HG02943 (cell line): ENCODE measurements around the gene LRIG1.

Experiments
- ATAC-seq: cut with Tn5 transposase; IDR thresholded peaks from one replicate; pipeline ENCODE4 v1.9.1; 2021; ENCODE audit warnings: mild to moderate bottlenecking, low read depth, moderate library complexity; ENCODE audit not compliant: unreplicated experiment

LRIG1 gene, protein sequence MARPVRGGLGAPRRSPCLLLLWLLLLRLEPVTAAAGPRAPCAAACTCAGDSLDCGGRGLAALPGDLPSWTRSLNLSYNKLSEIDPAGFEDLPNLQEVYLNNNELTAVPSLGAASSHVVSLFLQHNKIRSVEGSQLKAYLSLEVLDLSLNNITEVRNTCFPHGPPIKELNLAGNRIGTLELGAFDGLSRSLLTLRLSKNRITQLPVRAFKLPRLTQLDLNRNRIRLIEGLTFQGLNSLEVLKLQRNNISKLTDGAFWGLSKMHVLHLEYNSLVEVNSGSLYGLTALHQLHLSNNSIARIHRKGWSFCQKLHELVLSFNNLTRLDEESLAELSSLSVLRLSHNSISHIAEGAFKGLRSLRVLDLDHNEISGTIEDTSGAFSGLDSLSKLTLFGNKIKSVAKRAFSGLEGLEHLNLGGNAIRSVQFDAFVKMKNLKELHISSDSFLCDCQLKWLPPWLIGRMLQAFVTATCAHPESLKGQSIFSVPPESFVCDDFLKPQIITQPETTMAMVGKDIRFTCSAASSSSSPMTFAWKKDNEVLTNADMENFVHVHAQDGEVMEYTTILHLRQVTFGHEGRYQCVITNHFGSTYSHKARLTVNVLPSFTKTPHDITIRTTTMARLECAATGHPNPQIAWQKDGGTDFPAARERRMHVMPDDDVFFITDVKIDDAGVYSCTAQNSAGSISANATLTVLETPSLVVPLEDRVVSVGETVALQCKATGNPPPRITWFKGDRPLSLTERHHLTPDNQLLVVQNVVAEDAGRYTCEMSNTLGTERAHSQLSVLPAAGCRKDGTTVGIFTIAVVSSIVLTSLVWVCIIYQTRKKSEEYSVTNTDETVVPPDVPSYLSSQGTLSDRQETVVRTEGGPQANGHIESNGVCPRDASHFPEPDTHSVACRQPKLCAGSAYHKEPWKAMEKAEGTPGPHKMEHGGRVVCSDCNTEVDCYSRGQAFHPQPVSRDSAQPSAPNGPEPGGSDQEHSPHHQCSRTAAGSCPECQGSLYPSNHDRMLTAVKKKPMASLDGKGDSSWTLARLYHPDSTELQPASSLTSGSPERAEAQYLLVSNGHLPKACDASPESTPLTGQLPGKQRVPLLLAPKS

DNA sequence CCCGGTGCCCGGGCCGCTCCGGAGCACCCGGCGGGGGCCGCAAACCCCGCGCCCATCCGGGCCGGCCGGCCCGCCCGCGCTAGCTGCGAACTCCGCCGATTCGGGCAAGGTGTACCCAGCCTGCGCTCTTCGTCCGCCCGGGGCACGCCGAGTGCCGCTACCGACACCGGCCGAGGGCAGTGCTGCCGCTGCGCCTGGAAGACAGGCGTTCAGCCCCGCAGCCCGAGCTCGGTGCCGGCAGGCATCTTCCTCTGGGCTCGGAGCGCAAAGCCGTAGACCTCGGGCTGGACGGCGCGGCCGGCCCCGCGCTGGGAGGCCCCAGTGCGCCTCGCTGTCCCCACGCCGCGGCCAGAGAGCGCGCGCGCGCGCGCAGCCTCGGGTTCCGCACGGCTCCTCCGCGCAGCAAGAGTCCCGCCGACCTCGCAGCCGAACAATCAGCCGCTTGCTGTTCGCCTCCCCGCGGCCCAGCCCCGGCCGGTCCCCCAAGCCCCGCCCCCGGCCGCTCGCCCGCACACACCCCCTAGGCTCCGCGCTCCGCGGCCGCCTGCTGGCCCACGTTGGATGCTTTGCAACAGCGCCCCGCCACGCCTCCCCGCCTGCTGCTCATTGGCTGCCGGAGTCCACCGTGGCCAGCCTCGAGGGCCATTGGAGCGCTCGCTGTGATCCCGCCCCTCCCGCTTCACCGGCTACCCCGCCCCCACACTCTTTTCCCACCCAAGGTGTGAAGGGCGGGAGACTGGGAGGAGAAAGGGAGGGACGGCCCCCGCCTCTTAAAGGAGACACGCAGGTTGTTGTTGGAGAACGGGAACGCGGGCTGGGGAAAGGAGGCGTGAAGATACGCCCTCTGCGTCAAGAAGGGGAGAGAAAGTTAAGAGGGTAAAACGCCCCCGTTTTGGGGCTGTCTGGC is at the start of gene LRIG1:
TSS of gene LRIG1 (minus strand) at position 447 of the 907 bp plus-strand sequence. CDS start 615 bp downstream, outside the sequence.
- peak; percentile 97 for ATAC-seq

DNA sequence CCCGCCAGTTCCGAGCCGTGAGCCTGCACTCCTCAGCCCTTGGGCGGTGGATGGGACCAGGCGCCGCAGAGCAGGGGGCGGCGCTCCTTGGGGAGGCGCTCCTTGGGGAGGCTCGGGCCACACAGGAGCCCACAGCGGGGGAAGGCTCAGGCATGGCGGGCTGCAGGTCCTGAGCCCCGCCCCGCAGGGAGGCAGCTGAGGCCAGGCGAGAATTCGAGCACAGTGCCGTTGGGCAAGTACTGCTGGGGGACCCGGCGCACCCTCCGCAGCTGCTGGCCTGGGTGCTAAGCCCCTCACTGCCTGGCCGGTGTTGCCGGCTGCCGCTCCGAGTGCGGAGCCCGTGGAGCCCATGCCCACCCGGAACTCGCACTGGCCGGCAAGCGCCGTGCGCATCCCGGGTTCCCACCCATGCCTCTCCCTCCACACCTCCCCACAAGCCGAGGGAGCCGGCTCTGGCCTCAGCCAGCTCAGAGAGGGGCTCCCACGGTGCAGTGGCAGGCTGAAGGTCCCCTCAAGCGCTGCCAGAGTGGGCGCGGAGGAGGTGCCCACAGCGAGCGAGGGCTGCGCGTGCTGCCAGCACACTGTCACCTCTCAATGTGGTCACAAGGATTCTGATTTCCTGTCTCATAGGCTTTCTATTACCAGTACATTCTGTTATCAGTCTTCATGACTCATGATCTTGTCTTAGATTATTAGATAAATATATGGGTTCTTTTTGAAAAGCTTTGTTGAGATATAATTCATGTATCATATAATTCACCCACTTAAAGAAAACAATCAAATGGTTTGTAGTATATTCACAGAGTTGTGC is 44.0 kb upstream of the LRIG1 start:
- ATAC-seq, result no peak

DNA sequence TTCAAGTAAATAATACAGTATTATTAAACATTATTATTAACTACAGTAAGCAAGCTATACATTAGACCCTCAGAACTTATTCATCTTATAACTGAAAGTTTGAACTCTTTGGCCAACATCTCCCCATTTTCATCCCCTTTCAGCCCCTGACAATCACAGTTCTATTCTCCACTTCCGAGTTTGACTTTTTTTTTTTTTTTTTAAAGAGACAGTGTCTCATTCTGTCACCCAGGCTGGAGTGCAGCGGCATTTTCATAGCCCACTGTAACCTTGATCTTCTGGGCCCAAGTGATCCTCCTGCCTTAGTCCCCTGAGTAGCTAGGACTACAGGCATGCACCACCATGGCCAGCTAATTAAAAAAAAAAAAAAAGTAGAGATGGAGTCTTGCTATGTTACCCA is 41.3 kb upstream of the LRIG1 start:
- ATAC-seq, result no peak

DNA sequence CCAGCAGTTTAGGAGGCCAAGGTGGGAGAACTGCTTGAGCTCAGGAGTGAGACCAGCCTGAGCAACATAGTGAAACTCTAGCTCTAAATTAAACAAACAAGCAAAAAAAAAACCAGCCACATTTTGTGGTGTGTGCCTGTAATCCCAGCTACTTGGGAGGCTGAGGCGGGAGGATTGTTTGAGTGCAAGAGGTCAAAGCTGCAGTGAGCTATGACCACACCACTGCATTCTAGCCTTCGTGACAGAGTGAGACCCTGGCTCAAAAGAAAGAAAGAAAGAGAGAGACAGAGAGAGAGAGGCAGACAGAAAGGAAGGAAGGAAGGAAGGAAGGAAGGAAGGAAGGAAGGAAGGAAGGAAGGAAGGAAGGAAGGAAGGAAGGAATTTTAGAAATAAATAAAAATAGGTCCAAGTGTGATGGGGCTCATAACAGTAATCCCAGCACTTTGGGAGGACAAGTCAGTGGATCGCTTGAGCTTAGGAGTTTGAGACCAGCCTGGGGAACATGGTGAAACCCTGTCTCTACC is 38.7 kb upstream of the LRIG1 start:
- ATAC-seq, result no peak

DNA sequence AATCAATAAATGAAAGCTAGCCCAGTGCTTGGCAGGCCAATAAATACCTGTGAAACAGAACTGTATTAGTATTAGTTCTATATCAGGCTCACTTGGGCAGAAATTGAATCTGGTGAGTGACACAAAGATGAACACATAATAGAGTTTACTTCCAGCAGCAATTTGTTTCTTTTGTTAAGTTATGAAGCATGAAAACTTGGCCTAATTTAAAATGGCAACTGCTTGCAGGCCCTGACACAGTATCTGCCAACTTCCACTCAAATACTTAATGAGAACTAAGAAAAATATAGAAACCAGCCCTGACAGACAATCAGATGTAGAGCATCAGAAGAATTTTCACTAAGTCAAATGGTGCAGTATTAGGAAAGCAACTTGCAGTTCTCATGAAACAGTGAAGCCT is 37.6 kb upstream of the LRIG1 start:
- ATAC-seq, result no peak

DNA sequence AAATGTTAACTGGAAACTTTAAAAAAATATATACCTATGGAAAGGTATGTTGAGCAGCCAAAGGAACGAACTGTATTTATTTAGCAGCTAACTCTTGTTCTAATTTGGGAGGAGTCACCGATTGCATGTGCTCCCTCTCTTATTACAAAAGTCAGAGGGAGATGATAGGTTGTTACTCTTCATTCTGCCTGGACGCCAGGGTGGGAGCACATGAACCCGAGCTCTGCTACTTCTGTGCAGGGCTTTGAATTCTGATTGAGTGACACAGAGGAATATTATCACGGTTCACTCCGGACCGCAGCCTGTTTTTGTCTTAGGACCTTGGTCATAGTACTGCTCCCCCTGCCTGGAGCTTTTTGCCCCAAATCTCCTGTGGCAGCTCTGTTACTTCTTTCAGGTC is 36.9 kb upstream of the LRIG1 start:
- no peak for ATAC-seq

DNA sequence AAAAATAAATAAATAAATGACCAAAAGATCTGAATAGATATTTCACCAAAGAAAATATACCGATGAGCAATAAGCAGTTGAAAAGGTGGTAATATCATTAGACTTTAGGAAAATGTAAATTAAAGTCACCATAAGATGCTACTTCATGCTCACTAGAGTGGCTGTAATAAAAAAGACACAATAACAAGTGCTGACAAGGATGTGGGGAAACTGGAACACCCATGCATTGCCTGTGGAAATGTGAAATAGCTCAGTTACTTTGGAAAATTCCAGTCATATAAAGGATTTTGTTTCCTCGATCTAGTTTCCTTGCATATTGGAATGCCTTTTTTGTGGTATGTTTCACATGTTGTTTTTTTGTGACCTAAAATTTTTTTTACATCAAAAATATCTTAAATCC is 36.0 kb upstream of the LRIG1 start:
- ATAC-seq, result no peak

DNA sequence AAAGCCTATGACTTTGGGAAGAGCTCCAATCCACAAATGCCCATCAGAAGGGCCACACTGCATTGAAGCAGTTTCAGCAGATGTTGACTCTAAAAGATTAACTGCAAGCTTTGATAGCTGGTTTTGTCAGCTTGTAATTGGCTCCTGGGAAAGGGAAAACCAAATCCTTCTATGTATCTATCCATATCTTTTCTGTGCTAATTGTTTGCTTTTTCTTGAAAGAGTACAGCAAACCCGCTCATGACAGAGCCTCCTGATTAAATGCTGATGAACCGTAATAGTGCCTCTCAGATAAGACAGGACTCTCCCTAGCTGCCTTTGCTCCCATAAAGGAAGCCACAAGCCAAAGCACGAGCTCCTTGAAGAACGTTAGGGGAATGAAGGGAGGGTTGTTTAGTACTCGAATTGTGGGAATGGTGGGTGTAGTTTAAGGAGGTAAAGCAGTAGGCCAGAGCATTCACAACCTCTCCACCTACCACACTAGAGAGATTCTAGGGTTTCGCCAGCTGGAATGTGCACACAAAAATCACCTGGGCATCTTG is 33.6 kb upstream of the LRIG1 start:
- no peak for ATAC-seq

DNA sequence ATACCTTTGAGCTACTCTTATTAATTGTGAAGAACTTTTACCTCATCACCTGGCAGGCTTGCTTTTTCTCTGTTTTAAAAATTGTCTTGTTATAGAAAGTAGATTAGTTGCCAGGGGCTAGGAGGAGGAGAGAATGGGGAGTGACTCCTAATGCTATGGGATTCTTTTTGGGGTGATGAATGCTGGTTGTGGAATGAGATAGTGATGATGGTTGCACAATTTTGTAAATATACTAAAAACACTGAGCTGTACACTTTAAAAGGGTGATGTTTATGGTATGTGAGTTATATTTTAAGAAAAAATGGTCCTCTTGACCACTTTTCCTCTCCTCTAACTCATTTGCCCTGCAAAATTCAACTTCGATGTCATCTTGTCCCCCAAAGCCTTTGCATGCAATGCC is 31.8 kb upstream of the LRIG1 start:
- ATAC-seq, result no peak

DNA sequence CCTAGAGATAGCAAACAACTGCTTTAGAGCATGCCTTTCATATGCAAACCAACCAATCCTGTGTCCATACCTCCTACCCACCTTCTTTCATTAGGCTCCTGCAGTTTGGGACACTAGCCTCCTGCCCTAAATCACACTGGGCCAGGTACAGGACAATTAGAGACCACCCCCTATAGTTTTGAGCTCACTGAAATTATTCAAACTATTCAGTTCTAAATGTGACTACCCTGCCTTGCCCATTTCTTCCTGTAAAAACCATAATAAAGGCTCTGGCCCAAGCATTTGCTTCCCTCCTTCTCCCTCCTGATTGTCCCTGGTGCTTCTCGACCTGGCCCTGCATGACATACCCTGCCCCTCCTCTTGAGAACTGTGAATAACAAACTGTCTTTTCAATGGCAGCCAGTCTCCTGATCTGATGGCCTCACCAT is 31.4 kb upstream of the LRIG1 start:
- ATAC-seq, result no peak

DNA sequence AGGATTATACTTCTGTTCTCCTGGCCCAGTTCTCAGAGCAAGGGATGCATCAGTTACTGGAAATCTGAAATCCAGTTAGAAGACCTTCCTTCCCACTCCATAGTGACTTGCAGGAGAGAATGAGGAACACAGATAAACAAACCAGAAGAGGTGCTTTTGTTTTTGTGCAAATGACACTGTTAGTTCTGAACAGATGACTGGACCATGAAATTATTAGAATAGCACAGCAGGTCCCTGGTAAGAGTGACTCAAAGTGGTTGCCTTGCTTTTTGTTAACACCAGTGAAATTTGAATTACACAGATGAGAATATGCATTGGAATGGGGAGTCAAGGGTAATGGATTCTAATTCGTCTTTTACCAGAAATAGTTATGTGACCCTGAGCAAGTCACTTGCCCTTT is 30.4 kb upstream of the LRIG1 start:
- no peak for ATAC-seq

DNA sequence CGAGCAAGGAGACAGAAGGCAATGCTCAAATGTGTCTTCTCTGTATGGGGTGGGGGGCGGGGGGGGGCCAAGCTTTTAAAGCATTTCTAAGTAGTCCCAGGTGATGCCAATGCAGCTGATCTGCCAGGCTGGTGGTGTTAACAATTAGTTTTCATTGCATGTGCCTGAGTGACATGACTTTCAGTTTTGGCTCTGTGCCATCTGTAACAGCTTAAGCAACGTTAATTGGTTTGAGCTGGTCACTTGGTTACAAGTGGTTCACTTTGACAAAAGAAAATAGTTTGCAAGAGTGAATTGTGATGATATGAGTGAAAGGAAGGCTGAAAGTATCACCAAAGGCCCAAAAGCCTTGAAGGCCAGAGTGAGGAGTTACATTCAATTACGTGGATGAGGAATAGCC is 26.4 kb upstream of the LRIG1 start:
- ATAC-seq, result no peak

DNA sequence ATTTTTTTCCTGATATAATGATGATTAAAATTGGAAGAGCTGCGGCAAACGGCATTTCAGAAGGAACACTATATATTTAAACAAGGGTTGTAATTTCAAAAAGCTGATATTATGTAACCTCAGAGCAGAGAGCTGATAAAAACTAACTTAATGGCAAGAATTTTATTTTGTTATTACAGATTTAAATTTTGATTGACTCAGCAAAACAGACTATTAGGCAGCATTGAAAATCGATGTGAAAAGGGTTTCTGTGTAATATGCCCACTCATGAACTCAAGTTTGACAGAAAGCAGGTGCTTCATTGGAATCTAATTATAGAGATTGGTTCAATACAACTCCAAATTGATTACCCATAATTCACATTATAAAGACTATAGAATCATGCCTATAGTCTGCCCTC is 24.9 kb upstream of the LRIG1 start:
- no peak for ATAC-seq

DNA sequence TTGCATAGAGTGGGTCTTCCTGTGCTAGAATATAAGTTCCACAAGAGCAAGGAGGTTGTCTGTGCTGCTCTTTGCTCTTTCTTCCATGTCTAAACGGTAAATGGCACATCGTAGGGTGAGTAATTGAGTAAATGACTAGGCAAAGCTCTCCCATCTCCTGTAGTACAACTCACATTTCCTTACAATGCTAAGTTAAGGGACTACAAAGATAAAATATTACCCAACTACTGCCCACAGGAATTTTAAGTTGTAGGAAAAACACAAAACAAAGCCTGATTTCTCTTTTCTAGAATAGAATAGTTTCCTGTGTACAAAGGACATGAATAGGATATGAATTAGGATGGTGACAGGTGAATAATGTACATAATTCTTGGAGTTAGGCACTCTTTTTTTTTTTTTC is 19.9 kb upstream of the LRIG1 start:
- ATAC-seq, result no peak

DNA sequence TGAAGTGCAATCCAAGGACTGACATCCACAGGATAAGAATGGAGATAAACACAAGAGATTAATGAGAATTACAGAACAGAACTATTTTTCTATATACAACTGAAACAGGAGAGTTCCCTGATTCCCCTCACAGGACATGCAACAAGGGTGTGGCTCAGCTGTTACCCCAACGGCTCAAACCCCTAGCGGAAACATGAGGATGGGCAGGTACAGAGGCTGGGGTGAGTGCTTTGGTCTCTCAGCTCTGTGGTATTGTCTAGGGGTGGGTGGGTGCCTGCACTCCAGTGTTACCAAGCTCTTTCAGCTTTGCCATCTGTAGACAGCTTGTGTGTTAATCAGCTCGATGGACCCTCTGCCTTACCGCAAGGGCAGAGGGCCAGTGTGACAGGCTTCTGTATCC is 17.8 kb upstream of the LRIG1 start:
- ATAC-seq, result no peak

DNA sequence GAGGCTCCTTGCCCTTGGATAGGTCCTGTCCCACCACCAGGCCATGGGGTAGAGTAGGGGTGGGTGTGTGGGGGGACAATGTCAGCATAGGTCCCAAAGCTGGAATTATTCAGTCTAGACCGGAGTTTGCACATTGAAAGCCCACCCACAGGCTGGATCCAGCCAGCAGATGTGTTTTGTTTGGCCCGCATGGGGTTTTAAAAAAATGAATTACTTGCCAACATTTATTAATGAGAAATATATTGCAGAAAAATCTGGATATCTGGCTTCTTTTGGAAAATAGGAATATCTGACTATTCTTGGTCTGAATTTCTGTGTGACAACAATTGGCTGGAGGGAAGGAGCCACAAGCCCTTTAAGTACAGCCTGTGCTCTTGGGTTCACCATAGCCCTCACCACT is 17.3 kb upstream of the LRIG1 start:
- no peak for ATAC-seq

DNA sequence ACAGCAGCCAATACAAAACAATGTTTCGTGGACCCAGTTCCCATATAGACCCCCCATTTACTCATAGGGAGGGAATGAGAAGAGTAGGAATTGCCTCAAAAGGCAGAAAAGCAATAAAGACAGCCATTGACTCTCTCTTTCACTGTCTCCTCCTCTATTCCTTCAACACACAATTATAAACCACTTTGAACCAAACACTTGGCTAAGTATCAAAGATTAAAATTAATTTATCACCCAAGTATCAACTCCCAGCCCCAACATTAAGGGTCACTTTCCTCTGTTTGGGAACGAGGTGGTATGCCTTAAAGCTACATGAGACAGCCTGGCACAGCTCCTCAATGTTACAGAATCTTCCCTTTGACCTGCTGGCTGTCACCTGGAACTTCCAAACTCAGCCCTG is 16.4 kb upstream of the LRIG1 start:
- no peak for ATAC-seq

DNA sequence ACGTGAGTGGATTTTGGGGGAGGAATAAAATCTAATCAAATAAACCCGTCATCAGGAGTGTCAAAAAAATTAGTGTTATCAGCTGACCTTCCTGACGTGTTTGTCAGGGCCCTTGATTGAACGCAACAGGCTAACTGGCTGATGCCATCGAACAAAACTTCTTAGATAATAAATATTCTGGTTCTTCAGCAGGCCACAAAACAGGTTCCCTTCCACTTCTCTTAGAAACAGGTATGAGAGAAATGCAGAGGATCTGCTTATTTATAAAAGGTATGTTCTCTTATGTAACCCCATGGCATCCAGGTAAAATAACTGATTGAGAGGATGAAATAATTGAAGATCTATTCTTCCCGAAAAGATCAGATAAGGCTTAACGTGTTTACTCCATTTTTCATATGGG is 7.6 kb upstream of the LRIG1 start:
- no peak for ATAC-seq
